ENCODE measurements around the gene PRKCE.

DNA sequence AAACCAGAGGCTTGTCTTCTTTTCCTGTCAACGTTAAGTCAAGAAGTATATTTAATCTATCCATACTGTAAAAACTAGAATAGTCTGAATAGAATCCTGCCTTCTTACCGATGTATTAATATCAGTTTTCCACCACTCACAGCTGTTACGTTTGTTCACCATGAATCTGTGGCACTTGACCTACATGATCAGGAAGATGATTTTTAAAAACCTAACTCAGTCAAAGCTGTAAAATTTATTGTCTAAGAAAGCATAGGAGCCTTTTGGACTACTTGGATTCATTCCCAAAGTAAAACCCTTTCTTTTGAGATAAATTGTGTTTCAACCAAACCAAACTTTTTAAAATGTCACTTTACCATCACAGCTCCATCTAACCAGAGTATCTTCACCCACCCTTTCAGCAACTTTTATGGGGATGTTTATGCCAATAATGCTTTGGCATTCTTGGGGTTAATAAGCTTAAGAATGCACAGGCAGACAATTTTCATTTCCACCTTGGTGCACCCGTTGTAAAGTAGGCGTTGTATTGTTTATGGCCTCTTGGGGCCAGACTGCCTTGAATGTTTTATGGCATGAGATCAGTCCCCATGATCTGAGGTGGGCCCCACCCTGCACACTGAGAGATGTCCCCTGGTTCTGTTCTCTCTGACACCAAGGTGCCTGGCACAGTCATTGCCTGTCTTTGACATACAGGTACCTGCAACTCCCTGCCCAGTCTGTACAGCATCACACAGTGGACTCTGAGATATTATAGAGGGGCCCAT, 469.5 kb downstream of the PRKCE start:
- TF ChIP-seq TAF1 (IDR thresholded peaks at IDR 0.05; ENCODE audit: borderline replicate concordance, low read depth, low read length) (no peak), POLR2AphosphoS5 (IDR thresholded peaks at IDR 0.05; ENCODE audit: low read depth, low read length) (no peak)
